Renal pelvis (tissue), 4 donors: ENCODE data around the gene SLC25A40. TPM values are rescaled to one million over a fixed set of nuclear protein-coding genes. Genes with fewer than 3 reads are reported as not detected.
"Not testable (repeated sequence)": the region's sequence is repeated elsewhere in the genome, so short reads cannot be mapped to it uniquely, and the experiment has no call there.

Experiments used
- DNase-seq: peaks from one replicate; pipeline ENCODE4 v3.0.0-alpha.2; 2013
- polyA plus RNA-seq, 3 donors: library from polyadenylated mRNA; unstranded; fragments of 120-200 nt; gene quantifications; one replicate each; pipeline ENCODE4 v1.2.1, GENCODE V29; 2013; ENCODE audit not compliant: insufficient read length in 3 of 3

SLC25A40 gene
- polyA plus RNA-seq, 3 donors: 29.6 to 42.3 (median 36.0) TPM

- DNase-seq: no peak
Measured at GRCh38 chr7:87875151-87876039, 765 bp downstream of the SLC25A40 start.

GRCh38 chr7:87874066-87874465 is 2.1 kb downstream of the SLC25A40 start:
- DNase-seq: no peak

DNA sequence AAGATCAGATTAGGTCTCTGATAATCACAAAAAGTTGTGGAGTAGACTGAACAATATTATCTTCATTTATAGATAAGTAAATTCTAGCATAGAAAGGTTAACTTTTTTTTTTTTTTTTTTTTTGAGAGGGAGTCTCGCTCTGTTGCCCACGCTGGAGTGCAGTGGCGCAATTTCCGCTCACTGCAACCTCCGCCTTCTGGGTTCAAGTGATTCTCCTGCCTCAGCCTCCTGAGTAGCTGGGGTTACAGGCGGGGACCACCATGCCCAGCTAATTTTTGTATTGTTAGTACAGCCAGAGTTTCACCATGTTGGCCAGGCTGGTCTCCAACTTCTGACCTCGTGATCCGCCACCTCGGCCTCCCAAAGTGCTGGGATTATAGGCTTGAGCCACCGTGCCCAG is 2.8 kb downstream of the SLC25A40 start:
- DNase-seq: not testable (repeated sequence)

DNA sequence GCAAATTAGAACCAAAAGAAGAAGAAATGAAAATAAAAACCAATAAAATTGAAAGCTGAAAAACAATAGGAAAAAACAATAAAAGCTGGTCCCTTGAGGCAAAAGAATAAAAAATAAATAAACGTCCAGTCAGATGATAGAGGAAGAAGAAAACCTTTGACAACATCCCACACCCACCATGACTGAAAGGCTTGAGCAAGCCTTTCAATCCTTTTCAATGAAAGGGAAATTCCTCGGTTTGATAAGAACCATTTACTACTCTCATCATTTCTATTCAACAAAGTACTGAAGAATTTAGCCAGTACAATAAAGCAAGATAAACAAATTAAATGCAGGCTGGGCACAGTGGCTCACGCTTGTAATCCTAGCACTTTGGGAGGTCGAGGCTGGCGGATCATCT is 3.8 kb downstream of the SLC25A40 start:
- no peak for DNase-seq

DNA sequence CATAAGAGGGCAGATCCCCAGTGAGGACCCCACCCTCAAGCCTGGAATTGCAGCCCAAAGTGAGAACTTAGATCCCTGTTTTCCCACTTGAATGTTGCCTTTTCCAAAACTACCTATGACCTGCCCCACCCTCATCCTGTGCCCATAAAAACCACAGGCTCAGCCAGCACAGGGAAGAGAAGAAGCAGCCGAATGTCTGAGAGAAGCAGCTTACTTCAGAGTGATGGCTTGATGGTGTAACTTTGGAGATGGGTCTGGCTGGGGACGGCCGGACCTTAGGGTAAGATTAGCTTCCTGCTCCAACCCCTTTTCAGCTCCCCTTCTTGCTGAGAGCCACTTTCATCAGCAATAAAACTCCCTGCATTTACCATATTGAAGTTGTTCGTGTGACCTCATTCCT is 5.7 kb downstream of the SLC25A40 start:
- no peak for DNase-seq

GRCh38 chr7:87866533-87866932 is 9.6 kb downstream of the SLC25A40 start:
- not testable (repeated sequence) for DNase-seq

DNA sequence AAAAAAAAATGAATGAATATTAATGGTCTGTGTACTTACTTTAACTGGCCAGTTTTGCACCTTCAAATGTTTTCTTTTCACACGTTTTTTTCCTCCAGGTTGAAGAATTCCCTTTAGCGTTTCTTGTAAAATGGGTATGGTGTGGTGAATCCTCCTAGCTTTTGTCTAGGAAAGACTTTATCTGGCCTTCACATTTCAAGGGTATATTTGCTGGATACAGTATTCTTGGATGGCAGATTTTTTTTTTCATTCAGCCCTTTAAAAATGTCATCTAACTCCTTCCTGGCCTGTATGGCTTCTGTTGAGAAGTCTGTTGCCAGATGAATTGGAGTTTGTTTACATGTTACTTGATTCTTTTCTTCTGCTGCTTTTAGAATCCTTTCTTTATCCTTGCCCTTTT is 10.1 kb downstream of the SLC25A40 start:
- DNase-seq: no peak

GRCh38 chr7:87858417-87859100 is 17.6 kb downstream of the SLC25A40 start:
- no peak for DNase-seq

- DNase-seq: no peak
Measured at GRCh38 chr7:87853237-87853864, 22.8 kb downstream of the SLC25A40 start.

GRCh38 chr7:87852306-87852705 is 23.9 kb downstream of the SLC25A40 start:
- no peak for DNase-seq

DNA sequence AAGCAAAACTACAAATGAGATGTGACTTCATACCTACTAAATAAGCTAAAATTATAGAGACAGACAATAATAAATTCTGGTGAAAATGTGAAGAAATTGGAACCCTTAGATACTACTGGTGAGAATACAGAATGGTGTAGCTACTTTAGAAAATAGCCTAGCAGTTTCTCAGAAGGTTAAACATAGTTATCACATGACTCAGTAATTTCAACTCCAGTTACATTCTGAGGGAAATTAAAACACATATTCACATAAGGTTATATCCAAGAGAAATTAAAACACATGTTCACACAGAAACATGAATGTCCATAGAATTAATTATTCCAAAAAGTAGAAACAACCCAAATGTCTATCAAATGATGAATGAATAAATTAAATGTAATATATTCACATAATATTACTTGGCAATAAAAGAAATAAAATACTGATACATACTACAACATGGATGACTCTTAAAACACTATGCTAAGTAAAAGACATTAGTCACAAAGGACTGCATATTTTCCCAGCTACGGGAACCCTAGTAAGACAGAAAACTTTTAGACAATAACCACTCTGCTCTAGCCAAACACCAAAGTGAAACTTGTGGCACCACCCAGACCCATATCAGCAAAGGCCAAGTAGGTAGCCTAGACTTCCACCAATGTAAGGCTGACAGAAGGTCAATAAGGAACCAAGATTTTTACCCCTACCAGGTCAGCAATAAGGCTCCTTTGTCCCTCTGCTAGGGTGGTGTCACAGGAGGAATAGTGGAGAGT is 25.1 kb downstream of the SLC25A40 start:
- no peak for DNase-seq

DNA sequence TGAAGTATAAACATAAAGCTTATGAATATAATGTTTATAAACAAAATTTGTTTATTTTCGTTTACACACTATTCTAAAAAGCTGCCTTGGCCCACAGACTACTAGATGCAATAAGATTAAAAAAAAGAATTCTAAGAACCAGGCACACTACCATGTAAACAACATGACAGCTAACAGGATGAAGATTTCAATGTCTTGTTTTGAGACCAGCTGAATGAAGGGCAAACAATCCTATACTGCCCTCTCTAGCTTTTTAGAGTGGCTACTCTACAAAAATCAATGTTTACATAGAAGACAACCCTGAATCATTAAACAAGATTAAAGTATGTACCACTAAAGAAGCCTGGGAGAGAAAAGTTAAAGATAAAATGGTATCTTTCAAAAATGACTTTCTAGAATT is 38.6 kb downstream of the SLC25A40 start:
- no peak for DNase-seq

DNA sequence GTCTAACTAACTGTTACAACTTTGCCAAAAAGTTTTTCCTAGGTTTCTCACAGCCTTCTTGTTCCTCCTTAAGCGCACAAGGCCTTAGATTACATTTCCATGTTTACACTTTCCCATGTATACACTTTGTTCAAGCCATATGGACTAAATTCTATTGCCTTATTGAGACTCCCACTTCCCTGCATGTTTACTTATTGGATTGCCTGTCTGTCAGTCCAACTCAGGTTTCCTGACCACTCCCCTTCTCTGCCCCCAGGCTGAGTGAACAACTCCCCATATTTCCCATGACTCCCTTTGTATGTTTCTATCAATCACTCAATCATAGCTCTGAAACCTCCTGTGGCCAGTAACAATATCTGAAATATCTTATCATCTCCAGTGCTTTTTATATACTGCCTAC is 43.0 kb downstream of the SLC25A40 start:
- no peak for DNase-seq

DNA sequence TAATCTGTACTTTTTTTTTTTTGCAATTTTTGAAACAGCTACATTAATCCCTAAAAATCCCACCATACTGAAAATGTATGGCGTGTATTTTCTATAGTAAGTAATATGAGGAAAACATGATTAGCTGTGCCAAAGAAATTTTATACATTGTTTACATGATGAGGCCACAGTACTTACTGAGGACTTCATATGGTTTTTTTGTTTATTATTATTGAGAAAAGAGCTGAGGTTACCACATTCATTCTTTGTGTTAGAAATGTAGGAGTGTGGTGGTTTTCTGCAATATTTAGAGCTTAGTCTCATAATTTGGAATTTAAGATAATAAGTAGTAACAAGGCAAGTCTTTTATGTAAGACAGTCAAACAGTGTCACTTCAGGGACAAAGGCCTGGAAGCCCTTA is 45.1 kb downstream of the SLC25A40 start:
- no peak for DNase-seq

GRCh38 chr7:87828383-87828782 is 47.8 kb downstream of the SLC25A40 start:
- not testable (repeated sequence) for DNase-seq

GRCh38 chr7:87825369-87825768 is 50.8 kb downstream of the SLC25A40 start:
- DNase-seq: not testable (repeated sequence)

- not testable (repeated sequence) for DNase-seq
Measured at GRCh38 chr7:87822056-87822455, 54.1 kb downstream of the SLC25A40 start.

- no peak for DNase-seq
Measured at GRCh38 chr7:87818336-87818735, 57.8 kb downstream of the SLC25A40 start.

GRCh38 chr7:87816389-87816788 is 59.8 kb downstream of the SLC25A40 start:
- no peak for DNase-seq

DNA sequence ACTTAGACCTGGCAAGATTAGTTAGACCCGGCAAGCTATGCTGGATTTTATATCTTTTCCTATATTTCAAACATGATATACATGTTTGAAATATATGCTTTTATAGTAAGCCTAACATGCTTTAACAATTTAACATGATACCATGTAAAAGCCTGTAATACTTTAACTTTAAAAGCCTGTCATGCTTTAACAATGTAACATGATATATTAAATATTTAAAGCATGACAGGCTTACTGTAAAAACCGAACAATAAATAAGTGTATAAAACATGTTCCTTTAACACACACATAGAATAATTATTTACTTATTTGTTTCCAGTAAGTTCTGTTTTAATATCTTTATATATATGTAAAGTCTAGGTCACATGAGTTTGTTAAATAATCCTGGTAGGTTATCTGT is 65.4 kb downstream of the SLC25A40 start:
- no peak for DNase-seq

DNA sequence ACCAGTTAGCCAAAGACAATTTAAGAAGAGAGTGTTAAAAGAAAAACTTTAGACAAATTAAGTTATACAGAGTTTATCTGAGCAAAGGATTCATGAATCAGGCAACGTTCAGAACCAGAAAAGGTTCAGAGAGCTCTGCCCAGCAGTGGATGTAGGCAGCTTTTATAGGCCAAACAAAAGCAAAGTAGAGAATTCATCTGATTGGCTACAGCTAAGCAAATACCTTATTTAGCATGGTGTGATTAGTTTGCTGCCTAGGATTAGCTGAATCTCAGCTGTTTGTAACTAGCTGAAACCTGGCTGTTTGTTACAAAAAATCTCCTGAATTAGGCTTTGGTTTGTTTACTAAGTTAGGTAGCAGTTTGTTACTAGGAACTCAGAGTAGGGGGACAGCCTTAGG is 66.0 kb downstream of the SLC25A40 start:
- no peak for DNase-seq

DNA sequence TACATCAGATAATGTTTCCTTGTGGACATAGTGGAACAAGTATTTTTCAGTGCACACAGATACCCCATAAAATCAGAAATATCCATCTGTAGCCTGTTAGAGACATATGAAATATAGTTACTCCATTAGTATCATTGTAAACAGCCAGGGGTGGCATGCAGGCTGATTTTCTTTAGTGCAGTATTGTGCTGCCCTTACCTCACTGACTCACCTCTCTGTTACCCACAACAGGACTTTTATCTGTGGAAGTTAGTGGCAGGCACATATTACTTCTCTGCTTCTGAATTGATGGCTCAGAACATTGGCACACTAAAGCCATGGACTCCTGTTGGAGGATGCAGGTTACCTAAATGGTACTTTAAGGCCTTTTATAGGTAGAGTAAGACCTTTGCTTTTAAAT is 70.0 kb downstream of the SLC25A40 start:
- DNase-seq: no peak
